NCI-H526 treated with DMSO at 0.1 percent for 48 hours (cell line): ENCODE measurements around the gene CST11.

ENCODE experiments used
- DNase-seq: peaks from one replicate; lab custom pipeline; 2025; lab: John Stamatoyannopoulos, UW

The CST11 gene

DNA sequence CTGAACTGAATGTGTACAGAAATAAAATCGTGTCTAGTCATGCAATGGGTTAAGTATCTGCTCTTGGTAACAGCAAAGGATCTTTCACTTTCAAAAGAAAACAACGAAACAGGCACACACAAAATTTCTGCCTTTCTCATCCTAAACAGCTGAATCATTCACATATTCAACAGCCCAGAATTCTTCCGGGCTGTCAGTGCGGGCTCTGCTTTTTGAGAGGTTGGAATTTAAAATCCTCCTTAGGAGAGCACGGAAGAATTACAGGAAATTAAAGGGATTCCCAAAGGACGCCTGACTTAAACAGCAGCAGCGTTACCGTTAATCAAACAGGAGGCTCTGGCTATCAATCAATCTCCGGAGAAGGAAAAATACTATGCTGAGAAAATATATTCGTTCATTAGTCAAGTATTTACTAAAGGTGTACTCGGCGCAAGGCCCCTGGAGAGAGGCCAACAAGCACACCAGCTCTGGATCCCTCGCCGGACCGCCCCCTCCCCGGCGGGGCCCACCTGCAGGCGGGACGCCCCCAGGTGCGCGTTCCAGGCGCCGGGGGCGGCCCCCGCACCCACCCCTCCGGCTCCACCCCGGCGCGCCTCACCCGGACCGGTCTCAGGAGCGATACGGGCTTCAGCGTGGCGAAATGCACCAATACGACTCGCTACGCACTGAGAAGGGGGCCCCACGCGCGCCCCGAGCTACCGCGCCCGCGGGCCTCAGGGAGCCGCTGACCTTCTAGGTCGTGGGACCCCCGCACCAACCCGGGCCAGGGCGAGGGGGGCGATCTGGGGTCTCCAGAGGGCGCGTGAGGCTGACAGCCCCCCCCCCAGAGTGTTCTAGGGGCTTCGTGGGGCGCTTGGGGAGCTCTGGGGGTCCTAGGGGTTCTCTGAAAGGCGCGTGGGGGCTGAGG, 32.4 kb downstream of the CST11 start:
- no peak for DNase-seq

DNA sequence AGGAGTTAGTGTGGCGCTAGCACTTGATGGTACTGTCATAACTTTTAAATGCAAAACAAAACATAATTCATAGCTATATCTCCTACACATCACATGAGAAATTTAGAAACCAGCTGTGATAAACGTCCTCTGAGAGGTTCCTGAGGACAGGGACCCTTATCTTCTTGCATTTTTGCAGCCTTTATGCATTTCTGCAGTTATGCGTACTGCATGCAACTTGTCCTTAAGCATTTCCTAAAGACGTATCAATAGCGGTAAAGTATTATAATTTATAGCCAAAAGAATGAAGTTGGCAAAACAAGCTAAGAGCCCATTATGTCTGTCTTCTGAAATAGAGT, 33.0 kb downstream of the CST11 start:
- DNase-seq = no peak

DNA sequence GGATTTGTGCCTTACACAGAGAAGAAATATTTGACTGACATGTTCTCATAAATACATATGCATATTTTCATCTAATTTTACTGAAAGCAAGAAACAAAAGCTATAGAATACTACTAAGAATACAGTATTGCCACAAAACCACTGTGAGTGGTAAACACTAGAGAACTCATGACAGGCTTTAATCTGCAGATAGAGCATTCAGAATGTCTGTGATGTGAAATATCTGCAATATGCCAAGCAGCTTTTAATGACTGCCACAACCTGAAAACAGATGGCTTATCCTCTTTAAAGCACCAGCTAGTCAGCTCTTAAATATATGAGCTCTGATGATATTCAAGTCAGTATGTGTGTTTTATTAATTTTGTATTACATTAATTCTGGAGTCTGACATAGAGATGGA, 34.8 kb downstream of the CST11 start:
- no peak for DNase-seq

DNA sequence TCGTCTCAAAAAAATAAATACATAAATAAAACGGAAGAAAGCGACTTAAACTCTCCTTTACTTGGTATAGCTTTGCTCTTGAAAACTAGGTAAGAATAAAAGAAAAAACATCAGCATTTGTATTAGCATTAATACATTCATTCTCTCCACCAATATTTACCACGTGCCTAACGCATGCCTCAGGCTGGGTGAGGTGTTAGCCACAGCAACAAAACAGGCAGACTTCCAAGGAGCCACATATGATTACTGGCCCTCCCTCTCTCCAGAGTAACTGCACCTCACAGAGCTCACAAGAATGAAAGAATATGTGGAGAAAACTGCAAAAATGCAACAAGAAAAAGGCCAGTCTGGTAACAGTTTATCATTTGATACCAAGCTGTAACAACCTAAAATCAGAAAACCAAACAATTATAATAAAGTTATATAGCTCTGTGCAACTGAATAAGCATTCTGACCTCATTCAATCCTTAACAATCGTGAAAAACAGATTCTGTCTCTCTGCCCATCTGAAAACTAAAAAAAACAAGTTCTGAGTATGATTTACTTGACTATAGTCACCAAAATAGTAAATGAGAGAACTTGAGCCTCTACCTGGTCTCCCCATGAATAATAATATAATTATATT, 36.6 kb downstream of the CST11 start:
- no peak for DNase-seq

DNA sequence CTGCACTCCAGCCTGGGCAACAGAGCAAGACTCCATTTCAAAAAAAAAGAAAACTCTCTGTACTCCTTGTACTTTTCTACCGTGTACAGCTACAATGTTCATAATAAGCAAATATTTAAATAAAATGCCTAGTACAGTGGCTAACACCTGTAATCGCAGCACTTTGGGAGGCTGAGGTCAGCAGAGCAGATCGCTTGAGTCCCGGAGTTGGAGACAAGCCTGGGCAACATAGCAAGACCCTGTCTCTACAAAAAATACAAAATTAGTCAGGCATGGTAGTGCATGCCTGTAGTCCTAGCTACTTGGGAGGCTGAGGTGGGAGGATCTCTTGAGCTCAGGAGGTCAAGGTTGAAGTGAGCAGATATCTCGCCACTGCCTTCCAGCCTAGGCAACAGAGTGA, 37.1 kb downstream of the CST11 start:
- DNase-seq = no peak

DNA sequence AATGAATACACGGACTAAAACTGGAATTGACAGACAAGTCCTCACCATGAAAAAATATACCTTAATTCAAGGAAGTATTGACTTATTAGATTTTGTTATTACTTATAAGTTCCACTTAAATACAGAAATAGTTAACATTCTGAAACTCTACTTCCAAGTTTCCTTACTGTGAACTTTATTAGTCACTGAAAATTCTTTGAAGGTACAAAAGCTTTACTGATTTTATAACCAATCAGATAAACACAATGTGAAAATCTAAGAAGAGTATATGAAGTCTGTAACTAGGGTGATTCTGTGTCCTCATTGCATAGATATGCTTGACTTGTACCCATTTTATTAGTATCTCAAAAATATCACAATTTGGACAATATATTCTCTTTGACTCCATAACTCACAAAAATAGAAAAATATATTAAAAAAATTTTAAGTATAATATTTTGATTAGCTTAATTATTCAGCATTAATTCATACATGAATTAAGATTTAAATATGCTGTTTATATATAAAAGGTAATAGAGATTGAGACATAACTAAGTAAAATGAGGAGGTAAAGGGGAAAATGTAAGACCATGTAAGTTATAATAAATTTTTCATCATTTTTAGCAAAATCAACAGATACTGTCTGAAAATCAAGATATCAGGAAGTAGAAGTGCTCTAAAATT, 38.0 kb downstream of the CST11 start:
- DNase-seq = no peak

DNA sequence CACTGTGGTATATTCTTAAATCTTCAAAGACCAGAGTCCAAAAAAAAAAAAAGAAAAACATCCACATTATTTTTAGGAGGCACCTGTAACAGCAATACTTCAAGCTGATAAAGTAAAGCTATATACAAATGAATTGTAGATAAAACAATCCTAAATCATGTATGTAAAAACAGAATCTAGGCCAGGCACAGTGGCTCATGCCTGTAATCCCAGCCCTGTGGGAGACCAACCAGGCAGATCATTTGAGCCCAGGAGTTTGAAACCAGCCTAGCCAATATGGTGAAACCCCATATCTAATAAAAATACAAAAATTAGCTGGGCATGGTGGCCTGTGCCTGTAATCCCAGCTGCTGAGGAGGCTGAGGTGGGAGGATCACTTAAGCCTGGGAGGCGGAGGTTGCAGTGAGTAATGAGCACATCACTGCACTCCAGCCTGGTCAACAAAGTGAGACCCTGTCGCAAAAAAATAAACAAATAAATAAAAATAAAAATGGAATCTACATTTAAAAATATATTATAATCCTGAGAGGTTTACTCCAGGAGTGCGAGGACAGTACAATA, 38.7 kb downstream of the CST11 start:
- no peak for DNase-seq

DNA sequence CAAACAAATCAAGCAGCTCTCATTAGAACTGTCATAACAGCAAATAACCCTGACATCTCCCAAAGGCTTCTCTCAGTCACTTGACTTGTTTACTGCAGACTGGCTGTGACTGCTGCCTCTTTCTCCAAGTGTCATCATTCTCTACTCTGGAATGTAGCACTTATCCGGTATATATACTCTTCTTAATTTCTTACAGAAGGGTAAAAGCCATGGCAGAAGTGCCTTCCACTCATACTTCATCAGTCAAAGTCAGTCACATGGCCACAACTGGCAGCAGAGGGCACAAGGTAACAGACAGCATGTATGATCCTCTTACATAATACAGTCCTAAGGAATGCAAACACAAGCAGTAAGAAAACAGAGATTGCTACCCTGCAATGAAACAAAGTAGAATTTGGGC, 40.6 kb downstream of the CST11 start:
- no peak for DNase-seq

DNA sequence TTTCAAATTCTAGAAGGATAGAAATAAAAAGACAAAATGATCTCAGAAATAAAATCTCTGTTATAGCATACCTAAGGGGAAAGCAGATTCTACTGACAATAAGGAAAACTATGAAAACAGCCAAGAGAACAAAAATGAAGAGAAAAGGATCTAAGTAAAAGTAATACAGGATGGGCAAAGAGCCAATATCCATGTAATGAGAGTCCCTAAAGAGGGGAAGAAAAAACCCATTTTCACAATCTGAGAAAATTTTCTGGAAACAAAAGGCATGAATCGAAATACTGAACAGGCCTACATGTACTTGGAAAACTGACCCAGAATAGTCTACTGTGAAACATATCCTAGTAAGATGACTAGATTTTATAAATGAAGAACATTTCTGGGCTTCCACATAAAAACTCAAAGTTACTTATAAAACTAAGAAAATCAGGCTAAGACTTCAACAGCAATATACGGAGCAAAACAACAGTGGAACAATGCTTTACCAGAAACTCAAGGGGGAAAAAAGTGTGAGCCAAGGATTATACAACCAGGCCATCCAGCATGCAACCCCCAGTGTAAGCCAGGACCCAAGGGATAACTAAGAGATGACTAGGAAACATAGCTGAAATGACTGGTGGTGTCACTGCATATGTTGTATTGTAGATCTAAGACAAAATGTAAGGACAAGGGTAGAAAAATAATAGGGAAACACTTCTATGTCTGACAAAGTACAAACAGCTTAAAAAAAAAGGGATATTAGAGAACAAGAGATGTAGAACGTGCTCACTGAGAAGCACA, 41.6 kb downstream of the CST11 start:
- DNase-seq = no peak

DNA sequence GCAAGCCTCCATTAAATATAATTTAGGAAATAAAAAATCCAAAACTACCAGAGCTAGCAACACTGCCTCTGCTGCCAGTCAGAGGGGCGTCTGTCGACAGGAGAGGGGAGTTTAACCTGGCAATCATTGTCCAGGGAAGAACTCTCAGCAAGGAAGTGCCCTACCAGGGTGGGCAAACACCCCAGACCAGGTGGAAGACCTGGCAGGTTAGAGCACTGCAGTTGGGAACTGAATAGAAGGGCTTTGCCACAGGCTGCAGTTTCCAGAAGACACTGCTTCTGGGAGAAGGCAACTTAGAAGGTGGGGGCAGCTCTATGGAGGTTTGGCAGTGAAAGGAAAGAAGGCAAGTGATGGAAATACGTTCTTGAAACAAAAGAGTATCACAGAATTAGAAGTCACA, 42.9 kb downstream of the CST11 start:
- DNase-seq = no peak

DNA sequence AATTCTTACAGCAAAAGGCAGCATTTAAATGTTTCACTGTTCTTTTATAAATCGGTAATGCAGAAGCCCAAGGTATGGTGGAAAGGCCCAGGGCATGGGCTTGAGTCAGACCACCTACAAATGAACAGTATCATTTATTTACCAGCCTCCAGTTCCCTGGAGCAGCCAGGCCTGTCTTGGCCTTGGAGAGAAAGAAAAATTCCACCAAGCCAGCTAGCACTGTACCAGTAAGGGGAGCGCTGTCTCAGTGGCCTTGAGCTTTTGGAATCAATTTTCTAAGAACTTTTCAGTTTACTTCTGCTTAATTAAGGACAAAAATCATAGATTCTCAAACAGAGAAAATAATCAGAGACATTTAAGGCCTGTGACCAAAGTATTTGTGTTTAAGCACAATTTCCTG, 43.7 kb downstream of the CST11 start:
- no peak for DNase-seq

DNA sequence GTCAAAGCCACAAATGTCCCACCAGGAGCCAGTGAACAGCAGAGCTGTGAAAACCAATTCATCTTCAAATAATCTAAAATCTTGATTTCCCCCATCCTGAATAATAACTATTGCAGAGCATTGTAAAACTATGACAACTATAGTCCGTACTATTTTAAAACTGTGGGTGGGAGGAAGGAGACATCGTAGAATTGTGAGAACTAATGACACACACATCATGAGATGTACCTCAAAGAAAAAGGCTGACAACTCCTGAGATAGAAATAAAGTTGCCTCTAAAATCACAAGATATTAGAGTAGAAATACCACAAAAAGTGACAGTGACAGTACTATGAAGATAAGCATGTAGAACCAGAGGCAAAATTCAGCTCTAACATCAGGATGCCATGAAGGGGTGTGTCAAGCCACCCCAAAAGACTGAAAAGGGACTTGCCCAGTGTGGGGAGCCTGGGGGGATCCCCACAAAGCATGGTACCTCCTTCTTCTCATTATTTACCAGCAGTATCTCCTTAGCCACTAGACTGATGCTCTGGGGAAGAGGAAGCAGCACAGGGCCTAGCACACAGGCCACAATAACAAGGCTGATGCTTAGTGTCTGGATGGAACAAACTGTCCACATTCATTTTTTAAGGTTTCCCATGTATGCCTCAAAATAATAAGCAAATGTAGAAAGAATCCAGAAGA, 44.8 kb downstream of the CST11 start:
- no peak for DNase-seq

DNA sequence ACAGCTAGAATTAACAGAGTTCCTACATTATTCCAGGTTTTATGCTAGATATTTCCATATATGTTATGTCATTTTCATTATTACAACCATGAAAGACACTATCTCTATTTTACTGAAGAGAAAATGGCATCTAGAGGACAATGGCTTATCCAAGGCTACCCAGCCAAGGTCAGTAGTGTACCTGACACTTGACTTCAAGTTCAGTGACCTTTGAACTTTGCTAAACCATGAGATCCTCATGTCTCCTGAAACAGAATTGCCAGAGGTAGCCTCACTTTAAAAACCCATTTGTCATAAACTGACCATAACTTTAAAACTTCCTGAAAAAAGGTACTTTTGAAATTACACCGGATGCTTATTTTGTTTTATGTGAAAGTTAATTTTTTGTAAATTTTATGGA, 45.8 kb downstream of the CST11 start:
- no peak for DNase-seq

DNA sequence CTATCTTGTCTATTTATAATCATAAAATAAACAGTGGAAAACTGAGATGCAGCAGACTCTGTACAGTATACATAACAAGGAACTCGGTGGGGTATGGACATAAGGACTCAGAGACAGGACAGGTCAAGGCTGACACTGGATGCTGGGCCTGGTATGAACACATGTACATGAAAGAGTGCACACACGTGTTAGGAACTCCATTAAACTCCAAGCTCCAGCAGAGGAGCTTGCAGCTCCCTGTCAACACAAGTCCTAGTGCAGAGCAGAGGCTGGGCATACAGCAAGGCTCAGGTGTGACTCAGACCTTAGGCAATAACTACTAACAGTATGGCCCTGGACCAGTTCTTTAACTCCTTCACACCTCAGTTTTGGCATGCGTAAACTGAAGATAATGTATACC, 48.5 kb downstream of the CST11 start:
- no peak for DNase-seq

DNA sequence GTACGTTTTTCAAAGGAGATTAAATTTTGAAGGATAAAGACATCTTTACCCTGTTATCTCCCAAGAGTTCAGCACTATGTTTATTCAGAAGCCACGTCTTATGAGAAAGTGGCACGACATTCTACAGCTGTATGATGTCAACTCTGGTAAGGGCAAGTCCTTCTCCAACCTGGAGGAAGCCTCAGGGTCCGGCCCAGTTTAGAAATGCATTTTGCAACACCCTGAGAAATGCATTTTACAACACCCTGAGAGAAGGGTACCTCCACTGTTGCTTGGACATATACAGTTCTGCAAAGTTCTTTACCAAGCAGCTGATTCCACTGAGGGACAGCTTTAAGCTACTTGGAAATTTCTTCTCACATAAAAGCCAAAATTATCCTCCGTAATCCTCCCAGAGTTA, 48.9 kb downstream of the CST11 start:
- DNase-seq = no peak

DNA sequence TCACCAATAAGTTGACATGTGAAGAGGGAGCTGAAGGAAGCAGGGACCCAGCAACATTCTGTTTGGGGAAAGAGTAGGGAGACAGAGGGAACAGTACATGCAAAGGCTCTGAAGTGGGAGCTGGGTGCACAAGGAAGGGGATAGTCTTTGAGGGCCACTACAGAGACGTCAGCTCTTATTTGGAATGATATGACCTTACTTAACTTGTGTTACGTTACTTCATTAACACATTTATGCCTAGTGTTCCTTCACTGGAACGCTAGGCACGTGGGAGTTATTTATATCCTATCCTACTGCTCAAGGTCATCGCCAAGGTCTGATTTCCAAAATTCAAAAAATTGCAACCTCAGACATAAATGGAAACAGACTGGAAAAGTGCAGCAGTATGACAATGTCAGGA, 51.6 kb downstream of the CST11 start:
- DNase-seq = no peak
